HG03196 (cell line): ENCODE measurements around the gene LHX5.
"Not testable (repeated sequence)": the region's sequence is repeated elsewhere in the genome, so short reads cannot be mapped to it uniquely, and the experiment has no call there.

Experiments
- ATAC-seq: cut with Tn5 transposase; IDR thresholded peaks from one replicate; pipeline ENCODE4 v1.9.1; 2021; ENCODE audit not compliant: unreplicated experiment

LHX5 gene

DNA sequence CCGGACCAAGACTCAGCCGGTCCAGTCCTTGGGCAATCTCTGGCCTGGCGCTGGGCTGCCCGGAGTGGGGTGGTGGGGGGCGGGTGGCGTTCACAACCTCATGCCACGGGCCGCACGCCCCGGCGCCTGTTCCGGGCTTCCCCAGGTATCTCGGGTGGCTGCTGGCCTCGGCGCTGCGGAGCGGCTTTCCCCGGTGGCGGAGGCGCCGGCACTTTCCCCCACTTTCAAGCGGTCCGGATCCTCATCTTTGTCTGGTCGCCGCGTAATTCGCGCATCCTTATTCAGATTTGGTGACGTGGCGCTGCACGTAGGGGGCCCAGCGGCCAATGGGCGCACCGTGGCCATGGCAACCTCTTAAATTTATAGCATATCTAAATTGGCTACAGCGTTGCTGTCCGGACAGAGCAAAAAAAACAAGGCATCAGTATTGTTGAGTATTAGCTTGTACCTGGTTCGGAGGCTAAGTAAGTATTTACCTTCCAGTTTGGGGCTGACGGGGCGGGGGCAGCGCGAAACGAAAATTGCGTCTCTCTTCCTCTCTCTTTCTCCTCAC lies at the start of gene LHX5:
Gene LHX5, minus strand, starts transcription at position 253 of the 553 bp plus-strand sequence. CDS start 373 bp downstream, outside the sequence.
- ATAC-seq: no peak

DNA sequence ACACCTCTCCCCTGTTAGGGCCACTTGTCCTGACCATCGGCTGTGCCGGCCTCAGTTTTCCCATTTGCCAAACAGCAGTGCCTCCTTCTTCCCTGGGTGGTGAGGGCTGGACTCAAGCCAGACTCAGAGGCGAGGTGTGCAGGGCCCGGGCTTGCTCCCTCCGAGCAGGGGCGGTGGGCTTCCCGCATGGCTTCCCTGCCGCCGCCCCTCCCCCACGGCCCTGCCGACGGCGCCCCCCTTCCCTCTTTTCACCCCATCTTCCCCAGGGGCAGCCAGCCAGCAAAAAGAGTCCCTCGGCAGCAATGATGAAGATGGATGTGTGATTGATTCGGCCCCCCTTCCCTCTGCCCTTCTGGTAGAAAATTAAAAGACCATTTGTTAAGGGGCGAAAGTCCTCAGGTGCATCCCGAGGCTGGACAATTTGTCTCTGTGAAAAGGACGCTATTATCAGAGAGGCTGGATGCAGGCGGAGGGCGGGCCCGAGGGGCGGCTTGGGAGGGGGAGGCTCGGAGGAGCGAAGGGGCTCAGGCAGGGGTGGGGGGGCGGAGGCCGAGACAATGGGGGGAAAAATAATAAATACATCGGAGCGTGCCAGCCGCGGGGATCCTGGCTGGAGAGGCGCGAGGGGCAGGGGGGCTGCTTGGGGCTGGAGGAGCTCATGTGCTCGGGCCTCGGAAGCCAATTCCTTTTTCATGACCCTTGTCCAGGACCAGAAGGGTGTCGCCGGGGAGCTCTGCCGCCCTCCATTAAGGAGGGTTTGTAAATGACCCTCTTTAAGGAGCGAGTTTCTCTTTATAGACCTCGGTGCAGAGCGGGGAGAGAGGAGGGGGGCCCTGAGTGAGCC lies 48.0 kb upstream of the LHX5 start:
- ATAC-seq: no peak

DNA sequence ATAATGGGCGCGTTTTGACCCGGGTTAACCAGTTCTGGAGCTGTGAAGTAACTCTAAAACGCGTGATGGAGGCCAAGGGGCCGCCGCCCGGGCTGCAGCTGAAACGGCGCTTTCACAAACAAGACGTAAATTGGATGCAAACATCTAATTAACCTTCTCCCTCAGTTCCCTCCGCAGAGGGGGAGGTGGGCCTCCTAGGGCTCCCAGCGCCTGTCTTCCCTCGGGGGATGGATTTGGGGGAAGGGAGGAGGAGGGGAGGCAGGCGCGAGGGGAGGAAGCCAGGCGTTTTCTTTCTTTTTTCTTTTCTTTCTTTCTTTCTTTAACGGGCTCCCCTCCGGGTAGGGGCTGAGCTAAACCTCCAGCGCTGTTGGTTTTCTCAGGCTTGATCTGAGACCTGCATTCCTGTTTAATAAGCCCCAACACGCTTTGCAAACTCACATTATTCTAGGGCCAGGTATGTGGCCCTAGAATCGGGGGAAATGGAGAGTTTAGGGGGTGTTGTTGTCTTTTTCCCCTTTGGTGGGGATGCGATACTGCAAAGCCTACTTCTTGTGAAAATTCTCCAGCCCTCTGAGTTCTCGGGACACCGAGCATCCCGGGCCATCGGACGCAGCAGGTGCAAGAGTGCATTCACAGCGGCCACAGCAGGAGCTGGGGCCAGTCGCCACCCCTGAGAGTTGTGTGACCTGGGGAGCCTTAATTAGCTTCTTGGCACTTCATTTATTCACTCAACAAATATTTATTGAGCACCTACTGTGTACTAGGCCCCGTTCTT lies 43.6 kb upstream of the LHX5 start:
- ATAC-seq: no peak

DNA sequence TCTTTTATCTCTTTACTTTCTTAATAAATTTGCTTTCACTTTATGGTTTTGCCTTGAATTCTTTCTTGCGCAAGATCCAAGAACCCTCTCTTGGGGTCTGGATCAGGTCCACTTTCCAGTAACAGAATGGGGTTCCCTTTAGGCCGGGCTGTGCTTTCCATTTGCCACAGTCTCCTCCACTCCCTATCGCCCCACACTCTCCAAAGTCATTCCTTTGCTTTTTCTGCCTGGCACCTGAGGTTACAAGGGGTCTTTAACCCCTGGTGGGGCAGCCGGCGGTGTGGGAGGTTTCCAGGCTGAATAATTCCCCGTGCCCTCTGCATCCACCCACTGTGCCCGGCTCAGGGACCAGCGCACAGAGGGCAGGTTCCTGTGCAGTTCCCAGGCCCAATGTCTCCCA lies 42.9 kb upstream of the LHX5 start:
- no peak for ATAC-seq

DNA sequence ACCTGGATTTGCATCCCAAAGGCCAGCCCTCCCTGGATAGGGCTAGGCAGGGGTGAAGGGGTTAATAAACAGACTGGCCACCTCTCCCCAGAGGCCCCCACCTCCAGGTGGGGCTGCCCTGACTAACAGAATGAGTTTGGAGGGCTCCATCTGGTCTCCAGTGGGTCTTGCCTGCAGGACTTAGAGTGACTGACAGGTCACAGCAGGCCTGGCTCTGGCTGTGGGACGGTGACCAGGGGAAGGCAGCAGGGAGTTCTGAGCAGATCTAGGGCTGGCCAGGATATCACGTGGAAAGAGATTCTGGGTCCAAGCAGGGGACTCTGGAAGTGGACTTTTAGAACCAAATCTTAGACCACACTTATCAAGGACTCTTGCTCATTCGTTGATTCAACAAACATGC lies 40.9 kb upstream of the LHX5 start:
- no peak for ATAC-seq

DNA sequence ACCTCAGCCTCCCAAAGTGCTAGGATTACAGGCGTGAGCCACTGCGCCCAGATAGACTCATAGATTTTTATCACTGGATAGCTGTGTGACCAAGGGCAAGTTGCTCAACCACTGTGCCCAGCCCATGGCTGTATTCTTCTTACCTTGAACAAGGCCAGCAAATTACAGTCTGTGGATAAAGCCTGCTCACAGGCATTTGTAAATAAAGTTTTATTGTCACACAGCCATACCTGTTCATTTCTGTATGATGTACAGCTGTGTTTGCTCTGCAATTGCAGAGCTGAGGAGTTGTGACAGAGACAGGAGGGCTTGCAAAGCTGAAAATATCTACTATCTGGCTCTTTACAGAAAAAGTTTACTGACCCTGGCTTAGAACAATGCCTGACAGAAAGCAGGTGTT lies 35.2 kb upstream of the LHX5 start:
- ATAC-seq: no peak

DNA sequence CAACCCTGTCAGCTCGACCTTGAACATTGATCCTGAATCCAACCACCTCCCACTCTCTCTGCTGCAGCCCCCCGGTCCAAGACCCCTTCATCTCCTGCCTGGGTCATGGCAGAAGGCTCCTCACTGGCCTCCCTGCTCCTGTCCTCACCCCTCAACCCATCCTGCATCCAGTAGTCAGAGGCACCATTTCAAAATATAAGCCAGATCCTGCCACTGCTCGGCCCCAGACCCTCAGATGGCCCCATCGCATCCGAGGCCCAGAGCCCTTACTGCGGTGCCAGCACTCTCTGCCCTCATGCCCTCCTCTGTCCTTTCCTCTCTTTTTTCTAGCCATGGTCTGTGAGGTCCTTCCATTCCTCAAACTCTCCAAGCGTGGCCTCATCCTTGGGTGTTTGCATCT lies 34.3 kb upstream of the LHX5 start:
- ATAC-seq: no peak

DNA sequence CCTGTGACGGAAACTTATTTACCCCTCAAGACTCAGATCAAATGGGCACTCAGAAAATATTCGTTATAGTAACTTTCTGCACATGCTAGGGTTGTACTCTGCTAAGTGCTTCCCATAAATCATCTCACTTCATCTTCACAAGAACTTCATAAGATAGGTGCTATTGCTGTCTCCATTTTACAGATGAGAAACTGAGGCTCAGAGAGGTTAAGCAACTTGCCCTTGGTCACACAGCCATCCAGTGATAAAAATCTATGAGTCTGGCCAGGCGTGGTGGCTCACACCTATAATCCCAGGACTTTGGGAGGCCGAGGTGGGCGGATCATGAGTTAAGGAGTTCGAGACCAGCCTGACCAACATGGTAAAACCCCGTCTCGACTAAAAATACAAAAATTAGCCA lies 33.2 kb upstream of the LHX5 start:
- ATAC-seq: no peak

DNA sequence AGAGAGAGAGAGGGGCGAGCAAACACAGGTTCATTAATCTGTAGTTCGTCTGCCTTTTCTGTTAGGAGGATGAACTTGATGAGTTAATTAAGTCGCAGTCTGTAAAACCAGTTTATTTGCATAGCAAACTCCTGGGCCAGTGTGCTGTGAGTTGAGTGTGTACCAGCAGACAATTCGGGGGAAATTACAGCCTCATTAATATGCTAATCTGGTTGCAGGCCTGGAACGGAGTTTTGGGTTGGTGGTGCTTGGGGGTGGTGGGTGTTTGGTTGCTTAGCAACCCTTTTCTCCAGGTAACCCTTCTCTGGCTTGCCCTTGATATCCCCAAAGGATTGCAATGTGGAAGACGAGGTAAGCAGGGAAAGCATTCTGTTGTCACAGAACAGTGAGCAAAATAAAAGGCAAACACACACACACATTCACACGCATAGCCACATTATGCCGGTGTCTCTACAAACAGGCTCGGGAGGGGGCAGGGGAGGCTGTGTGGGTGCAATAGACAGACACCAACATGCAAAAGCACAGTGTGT lies 29.2 kb upstream of the LHX5 start:
- no peak for ATAC-seq

DNA sequence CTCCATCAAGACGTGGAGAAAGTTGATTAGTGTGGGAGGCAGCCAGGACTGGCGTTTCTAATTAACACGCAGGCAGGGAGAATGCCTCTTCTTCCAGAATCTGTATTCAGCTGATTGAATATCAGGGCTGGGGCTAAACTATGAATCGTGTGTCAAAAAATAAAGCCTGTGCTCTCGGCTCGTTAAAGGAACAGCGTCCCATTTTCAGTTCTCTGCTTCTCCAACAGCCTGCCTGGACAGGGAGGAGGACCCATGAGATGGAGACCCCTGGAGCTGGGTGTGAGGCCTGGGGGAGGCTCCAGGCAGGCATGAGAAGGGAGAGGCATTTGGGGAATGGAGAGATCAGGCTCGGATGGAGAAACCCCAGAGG lies 28.6 kb upstream of the LHX5 start:
- ATAC-seq: no peak

DNA sequence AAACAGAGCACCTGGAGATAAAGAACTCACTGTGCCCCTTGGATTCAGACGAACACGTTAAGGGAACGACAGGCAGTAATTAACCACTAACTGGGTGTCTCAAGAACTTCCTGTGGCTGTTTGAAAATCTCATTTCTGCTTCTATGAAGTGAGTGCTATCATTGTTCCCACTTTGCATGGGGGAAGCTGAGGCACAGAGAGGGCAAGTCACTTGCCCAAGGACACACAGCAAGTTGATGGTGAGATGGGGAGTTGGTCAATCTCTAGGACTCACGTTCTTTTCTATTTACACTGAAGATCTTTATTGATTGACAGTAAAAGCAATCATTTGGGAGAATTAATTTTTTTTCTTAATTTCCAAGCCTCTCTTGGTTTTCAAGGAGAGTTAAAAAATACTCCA lies 26.8 kb upstream of the LHX5 start:
- ATAC-seq: no peak

DNA sequence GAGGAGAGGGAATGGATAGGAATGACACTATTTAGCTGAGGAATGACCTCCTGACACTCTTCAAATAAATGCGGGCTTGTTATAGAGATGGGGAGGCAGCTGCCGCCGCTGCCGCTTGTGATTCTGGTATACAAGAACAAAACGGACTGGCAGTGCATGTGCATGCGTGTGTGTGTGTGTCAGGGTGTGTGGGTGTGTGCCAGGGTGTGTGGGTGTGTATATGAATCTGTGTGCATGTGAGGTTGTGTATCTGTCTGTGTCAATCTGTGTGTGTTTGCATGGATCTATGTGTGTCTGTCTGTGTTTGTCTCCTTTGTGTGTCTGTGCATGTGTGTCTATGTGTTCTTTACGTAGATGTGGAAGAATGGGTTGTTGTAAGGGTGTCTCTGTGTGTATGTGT lies 26.0 kb upstream of the LHX5 start:
- no peak for ATAC-seq

DNA sequence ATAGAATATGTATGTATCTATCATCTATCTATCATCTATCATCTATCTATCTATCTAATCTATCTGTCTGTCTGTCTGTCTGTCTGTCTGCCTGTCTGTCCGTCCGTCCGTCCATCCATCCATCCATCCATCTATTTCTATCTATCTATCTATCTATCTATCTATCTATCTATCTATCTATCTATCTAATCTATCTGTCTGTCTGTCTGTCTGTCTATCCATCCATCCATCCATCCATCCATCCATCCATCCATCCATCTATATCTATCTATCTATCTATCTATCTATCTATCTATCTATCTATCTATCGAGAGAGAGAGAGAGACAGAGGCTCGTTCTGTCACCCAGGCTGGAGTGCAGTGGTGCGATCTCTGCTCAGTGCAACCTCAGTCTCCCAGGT lies 24.3 kb upstream of the LHX5 start:
- not testable (repeated sequence) for ATAC-seq

DNA sequence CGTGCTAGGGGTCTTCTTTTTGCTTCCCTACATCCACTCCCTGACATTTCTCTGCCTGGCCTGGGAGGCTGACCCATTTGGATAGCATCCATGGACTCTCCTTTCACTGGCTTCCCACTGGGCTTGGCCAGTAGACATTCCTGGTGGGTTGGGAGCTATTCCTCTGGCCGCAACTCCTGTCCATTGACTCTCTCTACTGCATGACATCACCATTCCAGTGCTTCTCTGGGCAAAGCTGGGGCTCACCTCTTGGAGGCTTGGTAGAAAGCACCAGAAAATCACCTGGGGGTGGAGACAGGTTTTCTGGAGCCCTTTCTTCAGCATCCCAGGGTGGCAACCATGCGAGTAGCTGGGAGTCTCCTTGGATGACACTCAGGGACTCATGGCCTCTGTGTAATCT lies 16.7 kb upstream of the LHX5 start:
- ATAC-seq: no peak

DNA sequence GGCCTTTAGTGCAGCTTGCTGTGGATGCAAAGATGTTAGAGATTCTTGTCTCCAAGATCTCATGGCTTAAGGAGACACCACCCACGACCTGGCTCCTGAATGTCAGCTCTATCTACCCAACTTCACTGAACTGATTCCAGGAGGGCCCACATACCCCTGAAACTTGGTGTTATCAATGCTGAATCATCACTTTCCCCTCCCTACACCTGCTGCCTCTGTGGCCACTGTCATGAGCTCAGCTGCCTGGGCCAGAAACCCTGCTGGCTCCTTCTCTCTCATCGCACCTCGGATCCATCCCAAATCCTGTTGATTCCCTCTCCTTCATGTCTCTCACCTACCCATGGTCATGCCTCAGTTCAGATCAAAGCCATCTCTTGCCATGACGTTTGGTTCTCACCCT lies 15.1 kb upstream of the LHX5 start:
- ATAC-seq: no peak

DNA sequence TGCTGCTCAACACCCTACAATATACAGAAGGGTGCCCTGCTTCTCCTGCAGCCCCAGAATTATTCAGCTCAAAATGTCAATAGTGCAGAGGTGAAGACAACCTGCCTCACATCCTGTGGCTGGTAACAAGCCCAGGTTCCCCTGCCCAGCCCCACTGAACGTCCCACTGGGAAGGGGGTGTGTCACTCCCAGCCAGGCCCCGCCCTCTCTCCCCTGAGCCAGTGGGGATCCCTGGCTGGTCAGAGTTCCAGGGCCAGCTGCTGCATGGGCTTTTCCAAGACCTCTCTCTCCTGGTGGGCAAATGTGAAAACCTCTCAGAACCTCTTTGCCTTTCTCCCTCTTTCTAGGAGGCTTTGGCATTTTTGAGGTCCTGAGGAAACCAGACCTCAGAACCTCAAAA lies 13.7 kb upstream of the LHX5 start:
- no peak for ATAC-seq

DNA sequence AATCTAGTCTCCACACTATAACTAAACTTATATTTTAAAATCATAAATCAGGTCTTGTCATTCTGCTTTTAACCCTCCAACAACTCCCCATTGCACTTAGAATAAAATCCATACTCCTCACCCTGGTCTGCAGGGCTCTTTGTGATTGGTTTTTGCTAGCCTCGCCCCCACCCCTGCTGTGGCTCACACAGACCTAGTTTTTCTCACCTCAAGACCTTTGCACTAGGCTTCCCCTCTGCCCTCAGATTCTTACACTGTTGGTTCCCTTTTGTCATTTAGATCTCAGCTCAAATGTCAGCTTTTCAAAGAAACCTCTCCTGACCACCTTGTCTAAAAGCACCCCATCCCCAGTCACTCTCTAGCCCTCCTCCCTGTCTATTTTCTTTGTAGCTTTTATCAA lies 10.7 kb upstream of the LHX5 start:
- no peak for ATAC-seq

DNA sequence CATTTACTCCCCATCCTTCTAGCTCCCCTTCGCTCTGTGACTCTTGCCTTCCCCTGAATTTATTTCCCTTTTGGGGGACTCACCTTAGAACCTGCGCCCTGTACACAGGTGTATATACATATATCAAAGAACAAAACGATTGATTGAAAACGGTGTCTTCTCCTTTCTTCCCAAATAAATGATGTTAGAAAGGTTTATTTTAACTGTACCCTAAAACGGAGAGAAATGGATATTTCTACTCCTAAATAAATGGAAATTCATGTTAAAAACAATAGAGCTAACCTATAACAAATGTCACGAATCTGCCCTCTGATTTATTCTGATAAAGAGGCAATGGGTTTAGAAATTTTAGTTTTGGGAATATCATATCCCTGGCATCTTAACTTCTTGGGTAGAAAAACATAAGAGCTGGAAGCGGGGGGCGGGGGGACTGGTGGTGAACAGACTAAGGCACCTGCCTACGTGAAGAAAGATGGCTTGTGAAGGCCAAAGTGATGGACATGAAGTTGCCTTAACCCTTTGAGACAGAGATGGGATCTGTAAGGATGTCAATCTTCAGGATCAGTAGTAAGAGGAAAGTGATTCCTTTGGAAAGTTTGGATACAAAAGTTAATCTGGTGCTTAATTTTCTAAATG lies 8.8 kb upstream of the LHX5 start:
- ATAC-seq: no peak

DNA sequence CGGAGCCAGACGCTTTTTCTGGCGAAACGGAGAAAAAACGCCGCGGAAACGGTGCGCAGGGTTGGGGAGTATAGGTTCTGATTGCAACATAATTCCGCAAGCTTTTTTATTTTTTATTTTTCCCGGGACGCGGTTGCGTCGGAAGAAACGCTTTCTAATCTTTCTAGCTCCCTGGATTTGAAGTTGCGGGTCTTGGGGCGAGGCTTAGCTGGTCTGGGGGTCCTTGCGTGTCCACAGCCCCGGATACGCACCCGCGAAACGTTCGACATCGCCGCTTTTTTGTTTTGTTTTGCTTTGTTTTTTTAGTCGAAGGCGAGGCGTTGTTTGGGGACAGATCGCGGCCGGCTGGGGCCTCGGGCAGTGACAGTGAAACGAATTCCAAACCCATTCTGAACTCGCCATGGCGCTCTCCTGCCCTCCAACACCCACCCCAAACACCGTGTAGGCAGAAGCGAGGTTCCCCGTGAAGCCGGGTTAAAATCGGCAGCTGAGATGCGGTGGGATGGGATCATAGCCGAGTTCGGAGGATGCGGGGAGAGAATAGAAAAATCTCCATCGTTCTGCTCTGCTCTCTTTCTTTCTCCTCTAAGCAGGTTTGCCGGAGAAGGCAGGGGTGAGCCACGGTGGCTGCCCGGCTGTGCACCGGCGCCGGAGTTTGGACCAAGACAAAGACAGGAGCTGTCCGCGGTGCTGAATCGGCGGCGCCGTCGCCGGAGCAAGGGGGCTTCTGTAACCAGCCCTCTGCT lies 8.1 kb upstream of the LHX5 start:
- ATAC-seq: no peak

DNA sequence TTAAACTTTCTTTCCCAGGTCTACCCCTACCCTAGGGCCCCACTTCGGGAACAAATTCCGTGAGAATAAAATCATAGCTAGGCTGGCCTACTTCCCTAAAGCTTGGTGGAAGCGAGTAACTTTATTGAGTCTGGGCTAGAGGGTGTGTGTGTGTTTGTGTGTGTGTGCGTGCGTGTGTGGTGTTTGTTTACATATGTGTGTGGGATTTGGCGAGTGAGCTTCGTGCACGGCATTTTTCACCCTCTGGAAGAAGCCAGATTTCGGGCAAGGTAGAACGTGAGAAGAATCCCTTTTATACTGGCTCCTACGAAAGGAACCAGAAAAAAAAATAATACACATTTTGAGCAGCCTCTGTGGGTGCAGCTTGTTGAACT lies 7.5 kb upstream of the LHX5 start:
- no peak for ATAC-seq
